ENCODE measurements around the gene HDHD5. TPM values are rescaled to one million over a fixed set of nuclear protein-coding genes. Genes with fewer than 3 reads are reported as not detected.

The HDHD5 gene
- total RNA-seq, 4 donors from 2014 or later, result 29.9 to 45.1 (median 38.8) TPM

DNA sequence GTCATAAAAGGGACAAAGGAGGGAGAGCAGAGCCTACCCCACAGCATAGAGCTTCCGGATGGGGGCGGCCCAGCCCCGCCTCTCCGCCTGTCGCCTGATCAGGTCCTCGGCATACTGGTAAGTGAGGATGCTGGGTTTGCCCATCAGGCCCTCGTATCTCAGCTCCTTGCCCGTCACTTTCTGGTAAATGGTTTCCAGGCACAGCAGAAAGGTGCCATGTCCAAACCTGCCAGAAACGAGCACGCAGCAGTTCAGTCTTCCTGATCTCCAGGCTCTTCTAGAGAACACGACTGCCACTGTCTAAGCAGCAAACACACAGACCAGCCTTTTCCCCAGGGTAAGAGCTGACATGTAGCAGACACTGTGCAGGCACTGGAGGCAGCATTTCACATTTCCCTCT, 20.6 kb downstream of the HDHD5 start:
- 89% methylated on average over 11 of the region's 11 CpGs for WGBS
- intact Hi-C loops (cut with DNase I), result no loop called here
- Histone ChIP-seq H3K27ac (replicated peaks in 1 of 4) (no peak overlapping the region), H3K4me3 (no peak overlapping the region), H3K9me3 (no peaks in the 10 kb centered on the region), H3K36me3 (peaks cover 38 to 77% (median 68%) of the 10 kb centered on the region in 4 donors), H3K4me1 (peaks cover 0 to 10% (median 0%) of the 10 kb centered on the region in 4 donors), H3K27me3 (no peaks in the 10 kb centered on the region)
- no peak for DNase-seq (ENCODE audit: extremely low spot score)
- no peak for TF ChIP-seq EP300 (IDR thresholded peaks at IDR 0.05)
- TF ChIP-seq, protein P1, sequence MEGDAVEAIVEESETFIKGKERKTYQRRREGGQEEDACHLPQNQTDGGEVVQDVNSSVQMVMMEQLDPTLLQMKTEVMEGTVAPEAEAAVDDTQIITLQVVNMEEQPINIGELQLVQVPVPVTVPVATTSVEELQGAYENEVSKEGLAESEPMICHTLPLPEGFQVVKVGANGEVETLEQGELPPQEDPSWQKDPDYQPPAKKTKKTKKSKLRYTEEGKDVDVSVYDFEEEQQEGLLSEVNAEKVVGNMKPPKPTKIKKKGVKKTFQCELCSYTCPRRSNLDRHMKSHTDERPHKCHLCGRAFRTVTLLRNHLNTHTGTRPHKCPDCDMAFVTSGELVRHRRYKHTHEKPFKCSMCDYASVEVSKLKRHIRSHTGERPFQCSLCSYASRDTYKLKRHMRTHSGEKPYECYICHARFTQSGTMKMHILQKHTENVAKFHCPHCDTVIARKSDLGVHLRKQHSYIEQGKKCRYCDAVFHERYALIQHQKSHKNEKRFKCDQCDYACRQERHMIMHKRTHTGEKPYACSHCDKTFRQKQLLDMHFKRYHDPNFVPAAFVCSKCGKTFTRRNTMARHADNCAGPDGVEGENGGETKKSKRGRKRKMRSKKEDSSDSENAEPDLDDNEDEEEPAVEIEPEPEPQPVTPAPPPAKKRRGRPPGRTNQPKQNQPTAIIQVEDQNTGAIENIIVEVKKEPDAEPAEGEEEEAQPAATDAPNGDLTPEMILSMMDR (IDR thresholded peaks at IDR 0.05), result no peak

DNA sequence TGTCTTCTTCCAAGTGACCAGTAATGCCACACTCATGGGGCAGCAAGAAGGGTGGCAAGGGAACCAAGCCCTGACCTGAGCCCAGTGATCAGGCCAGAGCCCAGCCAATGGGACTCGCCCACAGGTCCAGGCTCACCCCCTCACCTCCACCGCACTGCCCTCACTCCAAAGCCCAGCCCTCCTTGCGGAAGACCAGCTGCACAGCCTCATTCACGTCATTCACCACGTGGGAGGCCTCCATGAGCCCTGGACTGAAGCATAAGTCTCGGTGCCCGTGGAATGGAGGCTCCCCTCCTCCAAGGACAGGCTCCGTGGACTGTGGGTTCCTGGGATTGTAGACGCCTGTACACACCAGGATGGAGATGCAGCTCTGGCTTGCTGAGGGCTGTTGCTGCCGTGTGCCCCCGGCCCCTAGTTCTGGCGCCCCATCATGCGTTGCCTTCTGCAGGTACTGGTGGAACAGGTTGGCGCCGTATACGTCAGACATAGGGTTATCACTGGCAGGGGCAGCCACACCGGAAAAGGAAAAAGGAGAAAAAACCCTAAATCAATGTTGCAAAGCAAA, 21.1 kb downstream of the HDHD5 start:
- H3K36me3 ChIP-seq, result peaks cover 32 to 71% (median 63%) of the 10 kb centered on the region in 4 donors
- 86% methylated on average over 13 of the region's 17 CpGs for WGBS
- intact Hi-C loops (cut with DNase I), result no loop called here
- H3K9me3 ChIP-seq, result no peaks in the 10 kb centered on the region
- no peak for DNase-seq (ENCODE audit: extremely low spot score)
- TF ChIP-seq POLR2A (IDR thresholded peaks at IDR 0.05; ENCODE audit: low read depth), result no peak
- TF ChIP-seq POLR2AphosphoS5 (IDR thresholded peaks at IDR 0.05), result no peak
- TF ChIP-seq, protein P1 (IDR thresholded peaks at IDR 0.05), result no peak
- TF ChIP-seq EP300 (IDR thresholded peaks at IDR 0.05), result no peak
- peaks cover 0 to 10% (median 0%) of the 10 kb centered on the region in 4 donors for H3K4me1 ChIP-seq
- no peaks in the 10 kb centered on the region for H3K27me3 ChIP-seq
- no peak overlapping the region for H3K4me3 ChIP-seq
- no peak overlapping the region for H3K27ac ChIP-seq (replicated peaks in 1 of 4)

DNA sequence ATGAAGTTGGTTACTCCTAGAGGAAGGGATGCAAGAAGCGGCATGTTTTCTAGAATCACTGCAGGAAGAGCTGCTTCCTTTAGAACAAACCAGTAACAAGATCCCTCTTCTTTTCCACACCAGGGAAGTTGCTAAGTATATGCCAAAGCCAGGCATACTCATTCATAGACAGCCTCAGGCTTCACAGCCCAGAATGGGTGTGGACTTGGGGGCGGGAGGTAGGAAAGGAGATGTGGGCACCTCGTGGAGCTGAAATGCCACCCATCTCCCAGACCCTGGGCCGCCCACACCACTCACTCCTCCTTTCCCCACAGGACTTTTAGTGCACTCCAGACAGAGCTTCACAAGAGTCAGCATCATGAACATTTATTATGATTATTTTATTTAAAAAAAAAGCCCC, 21.9 kb downstream of the HDHD5 start:
- Histone ChIP-seq H3K27ac (replicated peaks in 1 of 4) (no peak overlapping the region), H3K36me3 (peaks cover 29 to 63% (median 55%) of the 10 kb centered on the region in 4 donors), H3K9me3 (no peaks in the 10 kb centered on the region), H3K4me3 (no peak overlapping the region), H3K4me1 (peaks cover 0 to 10% (median 0%) of the 10 kb centered on the region in 4 donors), H3K27me3 (no peaks in the 10 kb centered on the region)
- WGBS, result 81% methylated on average over 4 of the region's 4 CpGs
- no peak for TF ChIP-seq POLR2AphosphoS5 (IDR thresholded peaks at IDR 0.05)
- intact Hi-C loops (cut with DNase I), result no loop called here
- DNase-seq (ENCODE audit: extremely low spot score), result no peak

DNA sequence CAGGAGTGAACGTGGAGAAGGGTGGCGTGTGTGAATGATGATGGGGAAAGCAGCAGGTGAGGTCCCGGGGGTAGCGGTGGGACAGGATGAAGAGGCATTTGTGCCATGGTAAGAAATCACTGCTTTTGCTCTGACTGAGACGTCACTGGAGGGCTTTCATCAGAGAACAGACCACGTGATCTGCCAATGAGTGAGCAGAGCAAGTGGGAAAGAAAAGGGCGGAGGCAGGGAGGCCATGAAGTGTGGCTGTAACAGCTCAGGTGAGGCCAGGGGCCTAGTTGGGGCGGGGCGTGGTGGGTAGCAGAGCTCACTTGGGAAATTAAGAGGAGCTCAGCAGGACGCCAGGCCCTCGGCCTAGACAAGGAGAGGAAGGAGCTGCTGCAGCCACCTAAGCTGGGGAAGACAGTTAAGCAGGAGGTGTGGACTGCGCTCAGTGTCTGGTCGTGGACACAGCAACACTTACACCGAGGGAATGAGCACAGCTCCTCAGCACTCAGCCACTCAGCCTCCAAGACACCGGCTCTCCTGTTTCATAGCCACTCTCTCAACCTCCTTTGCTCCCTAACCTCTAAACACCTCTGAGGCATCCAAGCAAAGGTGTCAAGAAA, 23.8 kb downstream of the HDHD5 start:
- DNase-seq (ENCODE audit: extremely low spot score), result no peak
- 90% methylated on average over 15 of the region's 15 CpGs for WGBS
- intact Hi-C loops (cut with DNase I), result no loop called here
- H3K4me1 ChIP-seq, result peaks cover 0 to 4% (median 0%) of the 10 kb centered on the region in 4 donors
- TF ChIP-seq POLR2AphosphoS5 (IDR thresholded peaks at IDR 0.05) (no peak), EP300 (IDR thresholded peaks at IDR 0.05) (no peak), POLR2A (IDR thresholded peaks at IDR 0.05; ENCODE audit: low read depth) (no peak)
- TF ChIP-seq, protein P1 (IDR thresholded peaks at IDR 0.05), result no peak
- no peaks in the 10 kb centered on the region for H3K9me3 ChIP-seq
- H3K27ac ChIP-seq (replicated peaks in 1 of 4), result no peak overlapping the region
- no peaks in the 10 kb centered on the region for H3K27me3 ChIP-seq
- no peak overlapping the region for H3K4me3 ChIP-seq
- H3K36me3 ChIP-seq, result peaks cover 14 to 44% (median 36%) of the 10 kb centered on the region in 4 donors

DNA sequence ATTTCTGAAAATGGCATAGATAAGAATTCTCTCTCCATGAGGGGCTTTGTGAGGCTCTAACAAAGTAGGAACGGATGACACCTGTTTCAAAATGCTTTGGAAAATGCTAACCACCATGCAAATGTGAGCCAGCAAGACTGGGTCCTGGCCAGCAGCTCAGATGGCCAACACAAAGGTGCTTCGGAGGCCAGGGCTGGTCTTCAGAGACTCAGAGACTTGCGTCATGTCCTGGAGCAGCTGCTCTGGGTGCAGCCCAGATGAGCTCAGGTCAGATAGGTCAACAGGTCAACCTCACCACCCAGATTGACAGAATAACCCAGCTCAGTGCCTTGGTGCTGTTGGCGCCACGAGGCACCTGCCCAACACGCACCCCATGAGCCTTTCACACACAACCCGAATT, 25.9 kb downstream of the HDHD5 start:
- no peaks in the 10 kb centered on the region for H3K27me3 ChIP-seq
- no peak for DNase-seq (ENCODE audit: extremely low spot score)
- H3K4me1 ChIP-seq, result peaks cover 0 to 4% (median 0%) of the 10 kb centered on the region in 4 donors
- TF ChIP-seq, protein P1 (IDR thresholded peaks at IDR 0.05), result no peak
- no peak for TF ChIP-seq POLR2A (IDR thresholded peaks at IDR 0.05; ENCODE audit: low read depth)
- TF ChIP-seq EP300 (IDR thresholded peaks at IDR 0.05), result no peak
- no peak for TF ChIP-seq POLR2AphosphoS5 (IDR thresholded peaks at IDR 0.05)
- H3K27ac ChIP-seq (replicated peaks in 1 of 4), result no peak overlapping the region
- WGBS, result 79% methylated on average over 7 of the region's 7 CpGs
- H3K4me3 ChIP-seq, result no peak overlapping the region
- intact Hi-C loops (cut with DNase I), result no loop called here
- H3K9me3 ChIP-seq, result no peaks in the 10 kb centered on the region
- H3K36me3 ChIP-seq, result peaks cover 7 to 23% (median 19%) of the 10 kb centered on the region in 4 donors
